IPS DF 4.7 (cell line): ENCODE data around the gene HOXB8.

Source experiments
- DNase-seq: peaks from one replicate; pipeline ENCODE4 v3.0.0-alpha.2; 2013; ENCODE audit warnings: low spot score; ENCODE audit errors: extremely low read depth

Gene HOXB8

GRCh38 chr17:48569674-48570324 lies 45.3 kb downstream of the HOXB8 start:
- DNase-seq, result no peak

GRCh38 chr17:48569240-48569582 lies 45.9 kb downstream of the HOXB8 start:
- no peak for DNase-seq

- DNase-seq, result no peak
Observed at GRCh38 chr17:48568499-48569239, 46.4 kb downstream of the HOXB8 start.

DNA sequence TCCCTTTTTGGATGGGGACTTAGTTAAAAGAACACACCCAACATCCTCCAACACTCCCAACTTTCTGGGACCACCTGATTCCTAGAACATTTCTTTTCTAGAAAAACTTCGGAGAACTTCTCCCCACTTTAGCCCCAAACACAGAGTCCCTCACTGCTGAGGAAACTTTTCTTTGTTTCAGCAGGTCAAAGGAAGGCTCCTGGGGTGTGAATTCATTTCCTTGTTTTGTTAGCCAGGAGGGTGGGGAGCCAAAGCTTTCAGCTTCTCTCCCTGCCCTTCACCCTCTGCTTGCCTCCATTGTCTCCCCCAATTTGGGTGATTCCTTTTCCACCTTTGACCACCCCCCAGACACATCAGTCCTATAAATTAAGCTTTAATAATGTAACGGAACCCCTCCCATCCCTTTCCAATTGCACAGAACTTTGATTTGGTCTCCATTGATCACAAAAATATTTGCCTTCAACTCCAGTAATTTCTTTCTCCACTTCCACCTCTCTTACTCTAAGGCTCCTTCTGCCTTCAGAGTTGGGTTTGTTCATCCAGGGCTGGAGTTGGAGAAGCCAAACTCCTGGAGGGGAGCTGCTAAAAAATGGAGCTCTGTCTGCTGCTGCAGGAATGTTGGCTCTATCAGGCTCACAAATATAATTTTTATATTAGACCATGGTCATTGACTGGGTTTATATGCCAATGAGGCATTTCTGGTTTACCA lies 47.3 kb downstream of the HOXB8 start:
- no peak for DNase-seq

GRCh38 chr17:48567209-48567608 lies 47.9 kb downstream of the HOXB8 start:
- DNase-seq, result no peak

DNA sequence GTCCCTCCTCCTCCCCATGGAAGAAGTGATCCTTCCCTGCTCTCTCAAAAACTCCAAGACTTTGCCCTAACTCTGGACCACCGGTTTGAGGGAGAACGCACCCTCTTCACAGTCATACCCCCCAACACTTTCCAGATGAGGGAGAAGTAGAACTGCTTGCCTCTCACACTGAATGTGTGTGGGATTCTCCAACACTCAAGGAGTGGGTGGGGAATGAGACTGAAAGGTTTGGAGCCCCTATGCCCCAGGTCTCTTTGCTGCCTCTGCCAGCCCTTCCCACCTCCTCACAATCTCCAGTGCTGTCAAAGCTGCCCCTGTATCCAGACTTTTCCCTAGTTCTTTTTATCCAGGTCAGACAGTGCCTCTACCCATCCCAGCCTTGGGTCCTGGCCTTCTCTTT lies 48.4 kb downstream of the HOXB8 start:
- no peak for DNase-seq

DNA sequence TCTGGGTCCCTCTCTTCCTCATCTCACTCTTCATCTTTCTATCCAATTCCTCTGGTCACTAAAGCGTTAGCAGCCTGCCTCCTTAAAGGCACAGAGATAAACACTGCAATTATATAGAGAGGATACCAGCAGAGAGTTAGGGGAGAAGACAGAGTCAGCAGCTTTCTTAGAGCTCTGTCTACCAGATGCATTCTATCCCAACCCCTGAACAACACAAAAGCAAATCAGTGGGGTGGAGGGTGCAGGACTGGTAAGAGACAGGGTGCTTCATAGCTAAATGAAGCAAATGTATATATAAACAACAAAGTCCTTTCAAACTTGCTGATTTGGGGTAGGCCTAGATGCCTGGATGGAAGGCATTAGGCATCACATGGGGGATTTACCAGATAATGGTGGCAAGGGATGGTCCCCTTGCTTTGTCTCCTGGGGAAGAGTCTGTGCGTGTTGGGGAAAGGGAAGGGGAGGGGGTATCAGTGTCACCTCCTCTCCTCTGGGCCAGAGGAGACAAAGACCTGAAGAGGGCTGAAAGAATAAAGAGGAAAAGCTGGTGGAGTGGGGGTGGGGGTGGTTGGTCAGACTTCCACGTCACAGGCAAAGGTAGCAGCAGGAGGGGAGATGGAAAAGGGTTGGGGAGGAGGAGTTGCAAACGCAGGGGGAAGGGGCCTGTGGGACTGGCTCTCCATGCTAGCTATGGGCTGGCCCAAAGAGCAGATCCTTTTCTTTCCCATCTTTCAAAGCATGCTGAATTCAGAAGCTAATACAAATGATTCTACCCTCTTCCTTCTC lies 49.0 kb downstream of the HOXB8 start:
- DNase-seq, result no peak

GRCh38 chr17:48565022-48565554 lies 50.0 kb downstream of the HOXB8 start:
- no peak for DNase-seq

- no peak for DNase-seq
Observed at GRCh38 chr17:48564188-48565021, 50.7 kb downstream of the HOXB8 start.

DNA sequence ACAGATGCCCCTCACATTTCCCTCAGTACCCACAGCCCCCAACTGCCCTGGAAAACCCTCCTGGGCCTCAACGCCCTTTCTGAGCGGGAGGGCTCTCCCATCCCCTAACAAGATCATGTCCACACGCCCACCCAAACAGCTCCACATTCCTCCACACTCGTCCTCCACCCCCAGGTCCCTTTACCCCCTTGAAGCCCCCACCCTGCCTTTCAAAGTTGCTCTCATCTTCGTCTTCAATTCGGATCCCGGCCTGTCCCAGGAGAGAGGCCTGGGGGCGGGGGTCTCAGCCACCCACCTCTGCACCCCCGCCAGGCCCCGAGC lies 51.3 kb downstream of the HOXB8 start:
- no peak for DNase-seq

- no peak for DNase-seq
Observed at GRCh38 chr17:48563385-48563838, 51.7 kb downstream of the HOXB8 start.

- no peak for DNase-seq
Observed at GRCh38 chr17:48562934-48563333, 52.2 kb downstream of the HOXB8 start.
